Stomach (tissue), 9 donors: ENCODE measurements around the gene SUMO3. TPM values are rescaled to one million over a fixed set of nuclear protein-coding genes. Genes with fewer than 3 reads are reported as not detected.

Experiments used
- DNase-seq, 2 donors: peaks; one replicate each; pipeline versions ENCODE4 v3.0.0 to v3.0.0-alpha.2; 2013 to 2019
- H3K27ac ChIP-seq, 5 donors: fragments of 200-600 bp in 4 of 5; sonication (generic) in 4 of 5; one replicate each; pipeline ENCODE4 v1.5.1; 2013 to 2019; ENCODE audit warnings: mild to moderate bottlenecking in 1 of 5, moderate library complexity in 1 of 5
- H3K27me3 ChIP-seq, 3 donors: fragments of 200-600 bp; sonication (generic); one replicate each; pipeline ENCODE4 v1.5.1; 2017 to 2019; ENCODE audit warnings: mixed run types in 1 of 3
- H3K36me3 ChIP-seq, 4 donors: fragments of 200-600 bp; sonication (generic); 1 replicate in 3 of 4; 2 replicates in 1 of 4; pipeline ENCODE4 v1.5.1; 2016 to 2019
- H3K4me1 ChIP-seq, 4 donors: fragments of 200-600 bp; sonication (generic); one replicate each; pipeline ENCODE4 v1.5.1; 2016 to 2019
- H3K4me3 ChIP-seq, 4 donors: fragments of 200-600 bp; sonication (generic) in 3 of 4; one replicate each; pipeline ENCODE4 v1.5.1; 2016 to 2019; ENCODE audit warnings: mild to moderate bottlenecking in 1 of 4
- H3K9me3 ChIP-seq, 4 donors: fragments of 200-600 bp; sonication (generic); one replicate each; pipeline ENCODE4 v1.5.1; 2016 to 2019
- CTCF ChIP-seq, 7 experiments: fragments of 450-650 bp in 4 of 7; fragments of 200-600 bp in 3 of 7; sonication (generic) in 3 of 7; IDR thresholded peaks; one replicate each; pipeline ENCODE4 v1.5.1; 2016 to 2019; ENCODE audit warnings: antibody characterized with exemption in 7 of 7, control low read depth in 2 of 7, mild to moderate bottlenecking in 1 of 7
- EP300 ChIP-seq: sonication (generic); formaldehyde crosslinking; IDR thresholded peaks from one replicate; pipeline ENCODE4 v1.6.1; 2017; ENCODE audit warnings: antibody characterized with exemption
- POLR2A ChIP-seq, 4 donors: fragments of 450-650 bp; IDR thresholded peaks; one replicate each; pipeline ENCODE4 v1.6.1; 2016; ENCODE audit warnings: antibody characterized with exemption in 4 of 4, control low read depth in 2 of 4, mild to moderate bottlenecking in 1 of 4, moderate library complexity in 1 of 4
- POLR2AphosphoS5 ChIP-seq, 3 donors: sonication (generic); formaldehyde crosslinking; IDR thresholded peaks; one replicate each; pipeline ENCODE4 v1.6.1; 2016; ENCODE audit warnings: antibody characterized with exemption in 3 of 3
- WGBS, 5 donors: extraction: QIAGEN DNeasy Blood & Tissue Kit in 3 of 5; methylation state at CpG; one replicate each; pipeline versions ENCODE4 v1.1.5 to v1.1.7; 2013 to 2018; 5-methylcytosine and 5-hydroxymethylcytosine counted together
- intact Hi-C: fragments of 100-400 bp; cut with DNase I; formaldehyde crosslinking; loops from one replicate; pipeline ENCODE4 v1.15.1; 2023; ENCODE audit warnings: low total_unique reads
- polyA plus RNA-seq, 3 donors: library from polyadenylated mRNA; stranded (reverse); fragments of 200-250 nt; gene quantifications; one replicate each; pipeline ENCODE4 v1.2.3, GENCODE V29; 2013
- total RNA-seq, 5 donors: library from RNA; depleted of rRNA; stranded (reverse); fragments of >200 nt; gene quantifications; one replicate each; pipeline versions ENCODE4 v1.1.0 to v1.2.3, GENCODE V29; 2014 to 2016
- donor health status: healthy with polysubstance abuse.
- donor health status: Bipolar disorder and iron deficiency.
- donor health status: healthy.

The SUMO3 gene
- total and polyA plus RNA-seq, 8 donors, result 29.5 to 95.9 (median 55.8) TPM

- no peak overlapping the region for H3K4me3 ChIP-seq
- H3K4me1 ChIP-seq, result peaks cover 20 to 53% (median 41%) of the 10 kb centered on the region in 4 donors
- H3K27me3 ChIP-seq, result no peaks in the 10 kb centered on the region
- no peak for DNase-seq
- TF ChIP-seq EP300, result no peak
- peak overlapping the region; percentile 14 to 71 (median 63) for H3K27ac ChIP-seq
- intact Hi-C loops, result no loop called here
- 81 to 88% (median 82%) methylated on average over 14 of the region's 14 CpGs for WGBS, 5 donors
- no peaks in the 10 kb centered on the region for H3K9me3 ChIP-seq
- H3K36me3 ChIP-seq, result peaks cover 60 to 100% (median 98%) of the 10 kb centered on the region in 4 donors
Measured at GRCh38 chr21:44854391-44854663, 36.5 kb upstream of the SUMO3 start.

GRCh38 chr21:44853601-44854390, 35.9 kb upstream of the SUMO3 start:
- peak overlapping the region; percentile 14 to 71 (median 63) for H3K27ac ChIP-seq
- peaks cover 60 to 100% (median 98%) of the 10 kb centered on the region in 4 donors for H3K36me3 ChIP-seq
- peaks cover 20 to 48% (median 37%) of the 10 kb centered on the region in 4 donors for H3K4me1 ChIP-seq
- intact Hi-C loops, result no loop called here
- 67 to 78% (median 72%) methylated on average over 28 to 34 of the region's 34 CpGs for WGBS, 5 donors
- no peaks in the 10 kb centered on the region for H3K9me3 ChIP-seq
- peak; percentile 69 to 71 for DNase-seq
- no peak overlapping the region for H3K4me3 ChIP-seq
- no peaks in the 10 kb centered on the region for H3K27me3 ChIP-seq
- TF ChIP-seq POLR2AphosphoS5 (IDR thresholded peaks at IDR 0.05), result peak in 2 of 3 donors; percentile 44 to 58
- TF ChIP-seq CTCF (IDR thresholded peaks at IDR 0.05), result no peak
- no peak for TF ChIP-seq POLR2A (IDR thresholded peaks at IDR 0.05)
- TF ChIP-seq EP300, result no peak

GRCh38 chr21:44850905-44851657, 33.2 kb upstream of the SUMO3 start:
- Histone ChIP-seq H3K36me3 (peaks cover 52 to 85% (median 81%) of the 10 kb centered on the region in 4 donors), H3K27ac (peak overlapping the region in 1 of 5 donors; percentile 49), H3K4me3 (no peak overlapping the region), H3K4me1 (peaks cover 29 to 46% (median 39%) of the 10 kb centered on the region in 4 donors), H3K27me3 (no peaks in the 10 kb centered on the region), H3K9me3 (no peaks in the 10 kb centered on the region)
- no peak for TF ChIP-seq CTCF (IDR thresholded peaks at IDR 0.05)
- no peak for TF ChIP-seq EP300
- 81 to 89% (median 86%) methylated on average over 26 of the region's 26 CpGs for WGBS, 5 donors
- intact Hi-C loops, result no loop called here
- no peak for DNase-seq

GRCh38 chr21:44850208-44850800, 32.4 kb upstream of the SUMO3 start:
- TF ChIP-seq POLR2A (IDR thresholded peaks at IDR 0.05) (no peak), EP300 (no peak), POLR2AphosphoS5 (IDR thresholded peaks at IDR 0.05) (no peak), CTCF (IDR thresholded peaks at IDR 0.05) (no peak)
- Histone ChIP-seq H3K27me3 (peaks cover 0 to 5% (median 0%) of the 10 kb centered on the region in 3 donors), H3K9me3 (no peaks in the 10 kb centered on the region), H3K27ac (no peak overlapping the region), H3K4me1 (peaks cover 37 to 53% (median 46%) of the 10 kb centered on the region in 4 donors), H3K4me3 (no peak overlapping the region), H3K36me3 (peaks cover 44 to 77% (median 73%) of the 10 kb centered on the region in 4 donors)
- no peak for DNase-seq
- 90 to 95% (median 92%) methylated on average over 20 of the region's 20 CpGs for WGBS, 5 donors
- intact Hi-C loops, result no loop called here
